ENCODE data around the gene TTC21B. TPM values are rescaled to one million over a fixed set of nuclear protein-coding genes. Genes with fewer than 3 reads are reported as not detected.

Gene TTC21B
- total and polyA plus RNA-seq, 10 of the 15 experiments (the other 5 are each of a cell fraction or from before 2014, with no cell fraction given): 2.7 to 22.4 (median 11.3) TPM

DNA sequence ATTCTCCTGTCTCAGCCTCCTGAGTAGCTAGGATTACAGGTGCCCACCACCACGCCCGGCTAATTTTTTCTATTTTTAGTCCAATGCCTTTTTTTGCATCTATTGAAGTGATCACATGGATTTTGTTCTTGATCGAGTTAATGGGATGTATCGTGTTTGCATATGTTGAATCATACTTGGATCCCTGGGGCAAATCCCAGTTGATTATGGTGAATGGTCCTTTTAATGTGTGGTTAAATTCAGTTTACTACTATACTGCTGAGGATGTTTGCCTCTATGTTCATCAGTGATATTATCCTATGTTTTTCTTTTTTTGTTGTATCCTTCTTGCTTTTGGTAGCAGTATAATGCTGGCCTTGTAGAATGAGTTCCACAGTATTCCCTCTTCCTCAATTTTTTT, 8.2 kb upstream of the TTC21B start:
- ChIA-PET CTCF (no interaction called here), SMC1A (ENCODE audit: uncharacterized antibody, unreplicated experiment) (no interaction called here), POLR2A (no interaction called here), RAD21 (ENCODE audit: unreplicated experiment) (no interaction called here)
- H3K4me2 ChIP-seq (ENCODE audit: control insufficient read depth, insufficient read depth): no peak overlapping the region
- in situ Hi-C loops (cut with MboI): no loop called here
- H3K4me1 ChIP-seq (ENCODE audit: control insufficient read depth, insufficient read depth, low read length): no peaks in the 10 kb centered on the region
- intact Hi-C loops (cut with micrococcal nuclease; ENCODE audit: unreplicated experiment): no loop called here
- no peak overlapping the region for H2AFZ ChIP-seq (ENCODE audit: control insufficient read depth, low read depth, low read length)
- no TSS peak for BruUV-seq (replicated peaks)
- no peaks in the 10 kb centered on the region for H3K27me3 ChIP-seq (replicated peaks in 1 of 2; ENCODE audit: control insufficient read depth in 2 of 2, insufficient read depth in 2 of 2, low read length in 1 of 2)
- H3K9me3 ChIP-seq (replicated peaks; ENCODE audit: control insufficient read depth, insufficient read depth, low read length): no peaks in the 10 kb centered on the region
- 55% methylated on average over 4 of the region's 4 CpGs for WGBS (ENCODE audit: insufficient coverage, insufficient replicate concordance, low lambda C conversion rate, missing lambda C conversion rate)
- H3K27ac ChIP-seq (ENCODE audit: control insufficient read depth, insufficient read depth): no peak overlapping the region
- H3K36me3 ChIP-seq (ENCODE audit: control insufficient read depth in 2 of 2, insufficient read depth in 2 of 2, low read length in 1 of 2): no peaks in the 10 kb centered on the region
- no peak for FAIRE-seq
- no peak overlapping the region for H3K4me3 ChIP-seq
- H3K9ac ChIP-seq (ENCODE audit: control insufficient read depth, insufficient read depth, low read length): no peak overlapping the region
- ATAC-seq: no peak
- no peaks in the 10 kb centered on the region for H4K20me1 ChIP-seq (ENCODE audit: control insufficient read depth, insufficient read depth)
- H3K79me2 ChIP-seq (ENCODE audit: control insufficient read depth, insufficient read depth, low read length): no peaks in the 10 kb centered on the region
- no peak for TF ChIP-seq YY1 (IDR thresholded peaks at IDR 0.05; ENCODE audit: low read depth, low read length)
- no peak for TF ChIP-seq SREBF2 (IDR thresholded peaks at IDR 0.05; ENCODE audit: low read length)
- TF ChIP-seq RELA (IDR thresholded peaks at IDR 0.05; ENCODE audit: borderline replicate concordance, partially characterized antibody): no peak
- TF ChIP-seq ZZZ3 (IDR thresholded peaks at IDR 0.05; ENCODE audit: control insufficient read depth, insufficient read length, low read depth): no peak
- no peak for TF ChIP-seq TBL1XR1 (IDR thresholded peaks at IDR 0.05; ENCODE audit: low read depth, low read length)
- TF ChIP-seq MYC (IDR thresholded peaks at IDR 0.05; ENCODE audit: insufficient read depth, insufficient read length, insufficient replicate concordance, low read length, severe bottlenecking): no peak
- no peak for TF ChIP-seq DPF2 (IDR thresholded peaks at IDR 0.05)
- no peak for TF ChIP-seq CHD2 (IDR thresholded peaks at IDR 0.05; ENCODE audit: borderline replicate concordance, low read depth, low read length)
- no peak for TF ChIP-seq MEF2B (IDR thresholded peaks at IDR 0.05; ENCODE audit: partially characterized antibody, poor library complexity, severe bottlenecking)
- no peak for DNase-seq (ENCODE audit: low read depth, low spot score)

- H3K4me2 ChIP-seq (ENCODE audit: control insufficient read depth, insufficient read depth): no peak overlapping the region
- H4K20me1 ChIP-seq (ENCODE audit: control insufficient read depth, insufficient read depth): no peaks in the 10 kb centered on the region
- FAIRE-seq (no peak), DNase-seq (ENCODE audit: low read depth, low spot score) (no peak), ATAC-seq (no peak)
- no TSS peak for BruUV-seq (replicated peaks)
- SMC1A ChIA-PET (ENCODE audit: uncharacterized antibody, unreplicated experiment): no interaction called here
- no peaks in the 10 kb centered on the region for H3K9me3 ChIP-seq (replicated peaks; ENCODE audit: control insufficient read depth, insufficient read depth, low read length)
- H2AFZ ChIP-seq (ENCODE audit: control insufficient read depth, low read depth, low read length): no peak overlapping the region
- intact Hi-C loops (cut with micrococcal nuclease; ENCODE audit: unreplicated experiment) (no loop called here), in situ Hi-C loops (cut with MboI) (no loop called here)
- H3K4me3 ChIP-seq: no peak overlapping the region
- RAD21 ChIA-PET (ENCODE audit: unreplicated experiment): no interaction called here
- 51% methylated on average over 4 of the region's 4 CpGs for WGBS (ENCODE audit: insufficient coverage, insufficient replicate concordance, low lambda C conversion rate, missing lambda C conversion rate)
- TF ChIP-seq EED (IDR thresholded peaks at IDR 0.05; ENCODE audit: low read depth) (no peak), YBX1 (IDR thresholded peaks at IDR 0.05) (no peak), RBBP5 (conservative IDR thresholded peaks at IDR 0.05) (no peak), TAF1 (IDR thresholded peaks at IDR 0.05; ENCODE audit: borderline replicate concordance, low read depth, low read length) (no peak), CTCF (IDR thresholded peaks at IDR 0.05 in 2 of 3, conservative IDR thresholded peaks at IDR 0.05 in 1 of 3; ENCODE audit: control insufficient read depth in 2 of 3, extremely low read depth in 1 of 3, insufficient read depth in 1 of 3, low read depth in 3 of 3, low read length in 3 of 3) (no peak), YY1 (IDR thresholded peaks at IDR 0.05; ENCODE audit: low read depth, low read length) (no peak)
- H3K9ac ChIP-seq (ENCODE audit: control insufficient read depth, insufficient read depth, low read length): no peak overlapping the region
- no peak overlapping the region for H3K27ac ChIP-seq (ENCODE audit: control insufficient read depth, insufficient read depth)
- POLR2A ChIA-PET: no interaction called here
- H3K4me1 ChIP-seq (ENCODE audit: control insufficient read depth, insufficient read depth, low read length): no peaks in the 10 kb centered on the region; the same call in 1 of the 2 replicates
- H3K79me2 ChIP-seq (ENCODE audit: control insufficient read depth, insufficient read depth, low read length): no peaks in the 10 kb centered on the region
- no peaks in the 10 kb centered on the region for H3K27me3 ChIP-seq (replicated peaks in 1 of 2; ENCODE audit: control insufficient read depth in 2 of 2, insufficient read depth in 2 of 2, low read length in 1 of 2)
- no peaks in the 10 kb centered on the region for H3K36me3 ChIP-seq (ENCODE audit: control insufficient read depth in 2 of 2, insufficient read depth in 2 of 2, low read length in 1 of 2)
- CTCF ChIA-PET: interaction anchor here (1.2 kb wide), 1 partner anchor 85 kb away, joined by 3 read pairs; no protein-coding TSS in a partner anchor
Observed at GRCh38 chr2:165959371-165959770, 5.8 kb upstream of the TTC21B start.

Data from GM12878 (cell line).